Right lobe of liver (tissue), 6 donors: ENCODE data around the gene EN1. TPM values are rescaled to one million over a fixed set of nuclear protein-coding genes. Genes with fewer than 3 reads are reported as not detected.

ENCODE experiments used
- ATAC-seq, 4 donors: fragments of 200-7000 bp; cut with Tn5 transposase; one replicate each; pipeline ENCODE4 v1.9.1; 2020; ENCODE audit warnings: mild to moderate bottlenecking in 4 of 4, moderate library complexity in 4 of 4
- DNase-seq, 3 donors: peaks; one replicate each; pipeline ENCODE4 v3.0.0-alpha.2; 2020
- H3K27ac ChIP-seq, 3 donors: fragments of 200-600 bp; one replicate each; pipeline ENCODE4 v1.8.0; 2022
- H3K27me3 ChIP-seq, 2 donors: fragments of 200-600 bp; one replicate each; pipeline ENCODE4 v1.8.0; 2022
- H3K36me3 ChIP-seq, 4 donors: fragments of 200-600 bp; sonication (generic) in 1 of 4; one replicate each; pipeline versions ENCODE4 v1.5.1 to v1.8.0; 2017 to 2022; ENCODE audit warnings: control low read depth in 1 of 4
- H3K4me1 ChIP-seq, 4 donors: fragments of 200-600 bp; sonication (generic) in 1 of 4; one replicate each; pipeline versions ENCODE4 v1.5.1 to v1.8.0; 2017 to 2022; ENCODE audit warnings: control low read depth in 1 of 4
- H3K4me3 ChIP-seq, 3 donors: fragments of 200-600 bp; one replicate each; pipeline ENCODE4 v1.8.0; 2022
- H3K9me3 ChIP-seq, 4 donors: fragments of 200-600 bp; sonication (generic) in 1 of 4; one replicate each; pipeline versions ENCODE4 v1.5.1 to v1.8.0; 2017 to 2022; ENCODE audit warnings: control low read depth in 1 of 4
- POLR2A ChIP-seq: fragments of 450-650 bp; IDR thresholded peaks from one replicate; pipeline ENCODE4 v1.6.1; 2017; ENCODE audit warnings: antibody characterized with exemption, mild to moderate bottlenecking
- WGBS: methylation state at CpG from one replicate; pipeline ENCODE4 v1.1.6; 2018; ENCODE audit warnings: low coverage, low lambda C conversion rate; ENCODE audit not compliant: insufficient coverage; ENCODE audit errors: missing lambda C conversion rate; 5-methylcytosine and 5-hydroxymethylcytosine counted together
- intact Hi-C, 2 donors: fragments of 100-400 bp; cut with DNase I; formaldehyde crosslinking; loops; one replicate each; pipeline versions ENCODE4 v1.11.2 to v1.14.1; 2022
- total RNA-seq, 6 experiments: library from RNA; depleted of rRNA in 2 of 6; stranded (reverse); fragments of >200 nt in 2 of 6; fragmentation: NEBNext Ultra II Directional in 3 of 6; extraction: Animal tissue kit (Norgen Biotek cat#: 25700) in 3 of 6; gene quantifications; one replicate each; pipeline versions ENCODE4 v1.1.0 to v1.2.4, GENCODE V29; 2016 to 2023
- TF ChIP-seq, protein P1 (sequence below), 4 donors: fragments of 200-600 bp in 3 of 4; fragments of 450-650 bp in 1 of 4; IDR thresholded peaks; one replicate each; pipeline versions ENCODE4 v1.5.1 to v1.8.0; 2016 to 2022; ENCODE audit warnings: antibody characterized with exemption in 4 of 4, mild to moderate bottlenecking in 2 of 4
- donor health status: DM: no; HTN: yes; CAD: no.
- donor health status: DM: no; HTN: no; CAD: no.
- donor health status: DM: no; HTN: no; CAD: no.
- donor health status: DM: no; HTN: yes; CAD: no.
- donor health status: DM: no; HTN: yes; CAD: no.

The EN1 gene
- total RNA-seq, 6 experiments from 2014 or later: not detected

DNA sequence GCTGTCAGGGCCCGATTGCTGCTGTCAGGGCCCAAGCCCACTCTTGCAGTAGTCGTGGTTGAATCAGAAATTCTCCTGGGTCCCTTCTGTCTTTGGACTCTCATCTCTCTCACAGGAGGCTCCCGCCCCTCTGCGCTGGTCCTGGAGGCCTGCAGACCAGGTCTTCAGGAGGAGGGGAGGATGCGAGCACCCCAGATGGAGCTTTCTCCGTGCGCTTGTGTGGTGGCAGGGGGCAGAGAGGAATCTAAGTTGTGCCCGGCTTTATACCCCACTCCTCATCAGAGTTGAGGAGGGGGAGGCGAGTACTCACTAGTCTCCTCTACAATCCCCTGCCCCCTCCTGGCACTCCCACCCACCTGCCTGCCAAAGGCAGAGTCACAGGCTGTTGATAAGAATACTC lies 10.4 kb downstream of the EN1 start:
- Histone ChIP-seq H3K9me3 (no peaks in the 10 kb centered on the region), H3K27me3 (peaks cover 29 to 61% of the 10 kb centered on the region in 2 donors), H3K27ac (no peak overlapping the region), H3K36me3 (no peaks in the 10 kb centered on the region), H3K4me1 (peaks cover 0 to 17% (median 4%) of the 10 kb centered on the region in 4 donors), H3K4me3 (no peak overlapping the region)
- intact Hi-C loops: no loop called here
- DNase-seq (no peak), ATAC-seq (no peak)
- TF ChIP-seq, protein P1, sequence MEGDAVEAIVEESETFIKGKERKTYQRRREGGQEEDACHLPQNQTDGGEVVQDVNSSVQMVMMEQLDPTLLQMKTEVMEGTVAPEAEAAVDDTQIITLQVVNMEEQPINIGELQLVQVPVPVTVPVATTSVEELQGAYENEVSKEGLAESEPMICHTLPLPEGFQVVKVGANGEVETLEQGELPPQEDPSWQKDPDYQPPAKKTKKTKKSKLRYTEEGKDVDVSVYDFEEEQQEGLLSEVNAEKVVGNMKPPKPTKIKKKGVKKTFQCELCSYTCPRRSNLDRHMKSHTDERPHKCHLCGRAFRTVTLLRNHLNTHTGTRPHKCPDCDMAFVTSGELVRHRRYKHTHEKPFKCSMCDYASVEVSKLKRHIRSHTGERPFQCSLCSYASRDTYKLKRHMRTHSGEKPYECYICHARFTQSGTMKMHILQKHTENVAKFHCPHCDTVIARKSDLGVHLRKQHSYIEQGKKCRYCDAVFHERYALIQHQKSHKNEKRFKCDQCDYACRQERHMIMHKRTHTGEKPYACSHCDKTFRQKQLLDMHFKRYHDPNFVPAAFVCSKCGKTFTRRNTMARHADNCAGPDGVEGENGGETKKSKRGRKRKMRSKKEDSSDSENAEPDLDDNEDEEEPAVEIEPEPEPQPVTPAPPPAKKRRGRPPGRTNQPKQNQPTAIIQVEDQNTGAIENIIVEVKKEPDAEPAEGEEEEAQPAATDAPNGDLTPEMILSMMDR (IDR thresholded peaks at IDR 0.05): no peak
- TF ChIP-seq POLR2A: no peak
- 7% methylated on average over 5 of the region's 9 CpGs for WGBS

- Histone ChIP-seq H3K27ac (no peak overlapping the region), H3K9me3 (no peaks in the 10 kb centered on the region), H3K4me3 (peak overlapping the region in 1 of 3 donors; percentile 37), H3K4me1 (peaks cover 0 to 15% (median 4%) of the 10 kb centered on the region in 4 donors), H3K27me3 (peaks cover 23 to 55% of the 10 kb centered on the region in 2 donors), H3K36me3 (no peaks in the 10 kb centered on the region)
- WGBS: 2% methylated on average over 5 of the region's 8 CpGs
- TF ChIP-seq, protein P1 (IDR thresholded peaks at IDR 0.05): no peak
- TF ChIP-seq POLR2A: no peak
- ATAC-seq (no peak), DNase-seq (no peak)
- intact Hi-C loops: no loop called here
Measured at GRCh38 chr2:118836411-118836930, 11.0 kb downstream of the EN1 start.

DNA sequence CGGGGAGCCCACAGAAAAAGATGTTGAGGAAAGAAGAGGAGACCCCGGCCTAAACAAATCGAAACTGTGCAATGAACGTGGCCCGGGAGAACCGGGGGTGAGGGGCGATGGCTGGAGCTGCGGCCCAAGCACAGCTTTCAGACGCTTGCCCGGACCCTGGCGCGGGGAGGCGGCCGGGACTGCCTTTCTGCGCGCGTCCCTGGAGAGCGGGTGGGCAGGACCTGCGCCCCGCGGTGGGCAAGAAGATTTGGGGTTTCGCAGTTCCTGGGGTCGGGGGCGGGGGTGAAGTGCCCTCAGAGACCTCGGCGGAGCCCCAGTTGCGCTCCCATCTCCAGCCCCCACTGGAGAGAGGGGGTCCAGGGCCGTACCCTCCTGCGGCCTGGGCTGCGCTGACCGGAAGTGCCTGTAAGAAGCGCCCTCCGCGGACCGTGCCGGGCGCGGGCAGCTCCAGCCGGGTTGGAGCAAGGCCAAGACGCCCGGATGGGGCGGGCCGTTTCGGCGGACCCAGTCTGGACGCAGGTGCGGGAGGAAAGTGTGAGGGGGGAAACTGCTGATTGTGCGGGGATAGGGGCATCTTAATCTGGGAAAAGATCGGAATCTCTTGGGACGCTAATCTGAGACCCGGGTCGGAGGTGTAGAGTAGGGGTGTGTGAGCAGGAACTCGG lies 11.6 kb downstream of the EN1 start:
- Histone ChIP-seq H3K4me3 (peak overlapping the region; percentile 26 to 43 (median 37)), H3K4me1 (peaks cover 0 to 15% (median 4%) of the 10 kb centered on the region in 4 donors), H3K36me3 (no peaks in the 10 kb centered on the region), H3K27me3 (peaks cover 18 to 49% of the 10 kb centered on the region in 2 donors), H3K27ac (no peak overlapping the region), H3K9me3 (no peaks in the 10 kb centered on the region)
- 4% methylated on average over 36 of the region's 53 CpGs for WGBS
- TF ChIP-seq POLR2A: no peak
- TF ChIP-seq, protein P1 (IDR thresholded peaks at IDR 0.05): no peak
- DNase-seq (no peak), ATAC-seq (peak; percentile 22 to 55 (median 41))
- intact Hi-C loops: no loop called here

DNA sequence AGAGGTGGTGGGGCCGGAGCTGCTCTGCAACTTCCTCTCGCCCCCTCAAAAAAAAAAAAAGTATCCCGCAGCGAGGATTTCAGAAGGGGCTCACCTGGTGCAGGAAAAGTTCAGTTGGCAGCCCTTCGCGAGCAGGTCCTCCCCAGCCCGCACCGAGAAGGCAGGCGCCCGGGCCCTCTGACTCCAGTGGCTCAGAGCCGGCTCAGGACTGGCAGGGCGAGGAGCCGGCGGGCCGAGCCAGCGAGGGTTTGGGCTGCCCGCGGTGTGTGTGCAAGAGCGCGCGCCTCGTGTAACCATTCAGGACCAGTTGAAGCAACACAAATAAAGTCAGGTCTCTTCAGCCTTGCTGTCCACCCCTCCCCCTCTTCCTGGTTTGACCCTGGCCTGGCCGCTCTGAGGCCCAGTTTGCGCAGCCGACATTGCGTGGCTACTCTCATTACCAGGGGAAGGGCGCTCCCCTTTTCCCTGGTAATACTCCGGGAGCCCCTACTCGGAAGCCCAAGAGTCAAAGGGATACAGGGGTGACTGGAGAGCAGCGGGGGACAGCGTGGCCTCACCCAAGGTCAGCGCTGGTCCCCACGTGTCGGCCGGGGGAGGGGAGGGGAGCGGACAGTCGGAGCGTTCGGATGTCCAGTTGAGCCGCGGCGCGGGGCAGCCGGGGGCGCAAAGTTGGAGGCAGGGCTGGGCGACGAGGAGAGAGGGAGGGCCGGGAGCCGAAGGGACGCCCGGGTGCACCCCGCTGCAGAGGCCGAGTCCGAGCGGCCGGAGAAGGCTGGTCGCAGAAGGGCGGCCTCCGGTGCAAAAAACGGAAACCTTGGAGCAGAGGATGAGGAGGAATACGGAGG lies 12.3 kb downstream of the EN1 start:
- Histone ChIP-seq H3K4me3 (peak overlapping the region; percentile 26 to 43 (median 37)), H3K27ac (no peak overlapping the region), H3K27me3 (peaks cover 16 to 49% of the 10 kb centered on the region in 2 donors), H3K9me3 (no peaks in the 10 kb centered on the region), H3K4me1 (peaks cover 0 to 15% (median 4%) of the 10 kb centered on the region in 4 donors), H3K36me3 (no peaks in the 10 kb centered on the region)
- ATAC-seq (peak; percentile 59 to 70 (median 64)), DNase-seq (no peak)
- WGBS: 2% methylated on average over 24 of the region's 61 CpGs
- intact Hi-C loops: no loop called here
- TF ChIP-seq, protein P1 (IDR thresholded peaks at IDR 0.05): no peak
- no peak for TF ChIP-seq POLR2A
